ENCODE measurements around the gene COL19A1. TPM values are rescaled to one million over a fixed set of nuclear protein-coding genes. Genes with fewer than 3 reads are reported as not detected.

The COL19A1 gene
- total RNA-seq, 2 donors from 2014 or later: 1.4 to 1.5 TPM

DNA sequence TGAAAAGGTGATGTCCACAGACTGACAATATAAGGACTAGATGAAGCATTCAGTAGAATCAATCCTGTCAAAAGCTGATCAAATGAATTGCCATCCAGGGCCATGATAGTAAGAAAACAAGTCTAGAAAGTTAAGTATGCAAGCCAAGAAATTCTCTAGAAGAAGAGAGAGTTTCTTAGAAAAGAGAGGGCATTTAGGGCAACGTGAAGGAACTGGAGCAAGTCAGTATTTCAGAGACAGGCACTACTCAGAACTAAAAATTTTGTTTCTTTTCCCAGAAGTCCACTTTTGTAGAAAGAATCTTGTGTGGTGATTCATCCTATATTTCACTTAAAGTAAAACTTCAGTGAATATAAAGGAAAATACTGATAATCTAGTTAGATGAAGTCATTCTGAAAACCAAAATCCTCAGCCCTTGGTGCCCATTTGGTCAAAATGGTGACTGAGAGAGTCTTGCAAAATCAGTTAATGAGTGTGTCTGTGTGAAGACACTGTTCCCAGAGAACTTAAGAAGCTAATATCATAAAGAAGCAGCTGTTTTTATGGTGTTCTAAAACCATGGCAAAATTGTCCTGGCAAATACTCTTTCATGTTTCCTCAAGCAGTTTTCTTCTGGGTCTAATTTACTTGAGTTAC lies 82.2 kb downstream of the COL19A1 start:
- Histone ChIP-seq H3K4me3 (ENCODE audit: low read length) (no peak overlapping the region), H3K27me3 (ENCODE audit: control insufficient read depth, insufficient read depth, low read length, poor library complexity, severe bottlenecking) (no peaks in the 10 kb centered on the region), H3K4me1 (ENCODE audit: control insufficient read depth, insufficient read depth, low read length) (no peaks in the 10 kb centered on the region), H3K36me3 (ENCODE audit: control insufficient read depth, insufficient read depth, low read length) (no peaks in the 10 kb centered on the region), H3K27ac (ENCODE audit: low read depth, low read length) (no peak overlapping the region), H3K9me3 (ENCODE audit: control insufficient read depth, low read length) (no peaks in the 10 kb centered on the region), H3K9ac (ENCODE audit: extremely low read depth, low read length, poor library complexity, severe bottlenecking) (no peak overlapping the region)
- no peak overlapping the region for H3K27ac Mint-ChIP-seq
- H3K4me3 Mint-ChIP-seq: no peak overlapping the region
- TF ChIP-seq CTCF (conservative IDR thresholded peaks at IDR 0.05): no peak
- no peaks in the 10 kb centered on the region for H3K4me1 Mint-ChIP-seq
- no peaks in the 10 kb centered on the region for H3K9me3 Mint-ChIP-seq
- WGBS, 2 experiments (ENCODE audit: insufficient coverage in 1 of 2, insufficient read length in 1 of 2): 92 to 100% methylated on average over 1 of the region's 1 CpG
- no peaks in the 10 kb centered on the region for H3K27me3 Mint-ChIP-seq (ENCODE audit: insufficient read depth)
- DNase-seq: no peak
- H3K36me3 Mint-ChIP-seq (ENCODE audit: low read depth): no peaks in the 10 kb centered on the region

DNA sequence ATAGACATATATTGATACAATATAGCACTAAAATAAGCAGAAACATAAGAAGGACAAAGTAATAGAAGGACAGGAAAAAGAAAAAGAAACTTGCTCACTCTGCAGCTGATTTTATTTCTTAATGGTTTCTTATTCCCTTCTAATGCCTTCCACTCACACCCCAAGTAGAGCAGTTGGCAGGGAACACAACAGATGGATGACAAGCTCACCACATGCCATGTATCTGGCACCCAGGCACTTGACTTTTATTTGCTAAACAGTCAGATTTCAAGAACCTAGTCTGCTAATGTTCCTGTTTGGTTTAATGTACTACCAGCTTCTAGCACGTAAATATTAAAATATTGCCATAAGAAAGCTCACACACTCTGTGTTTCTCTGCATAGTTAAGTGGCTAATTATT lies 87.1 kb downstream of the COL19A1 start:
- H3K27ac ChIP-seq (ENCODE audit: low read depth, low read length): no peak overlapping the region
- TF ChIP-seq CTCF (conservative IDR thresholded peaks at IDR 0.05): no peak
- Mint-ChIP-seq H3K9me3 (no peaks in the 10 kb centered on the region), H3K4me3 (no peak overlapping the region), H3K36me3 (ENCODE audit: low read depth) (no peaks in the 10 kb centered on the region), H3K27ac (no peak overlapping the region), H3K4me1 (no peaks in the 10 kb centered on the region), H3K27me3 (ENCODE audit: insufficient read depth) (no peaks in the 10 kb centered on the region)
- no peaks in the 10 kb centered on the region for H3K36me3 ChIP-seq (ENCODE audit: control insufficient read depth, insufficient read depth, low read length)
- no peaks in the 10 kb centered on the region for H3K27me3 ChIP-seq (ENCODE audit: control insufficient read depth, insufficient read depth, low read length, poor library complexity, severe bottlenecking)
- no peaks in the 10 kb centered on the region for H3K9me3 ChIP-seq (ENCODE audit: control insufficient read depth, low read length)
- H3K4me1 ChIP-seq (ENCODE audit: control insufficient read depth, insufficient read depth, low read length): no peaks in the 10 kb centered on the region
- WGBS, 2 experiments (ENCODE audit: insufficient coverage in 1 of 2, insufficient read length in 1 of 2): 92% methylated on average over 1 of the region's 1 CpG; no CpG with 5 or more reads in 1 of the 2 experiments
- no peak overlapping the region for H3K9ac ChIP-seq (ENCODE audit: extremely low read depth, low read length, poor library complexity, severe bottlenecking)
- no peak for DNase-seq
- no peak overlapping the region for H3K4me3 ChIP-seq (ENCODE audit: low read length)

- Histone ChIP-seq H3K27me3 (ENCODE audit: control insufficient read depth, insufficient read depth, low read length, poor library complexity, severe bottlenecking) (no peaks in the 10 kb centered on the region), H3K27ac (ENCODE audit: low read depth, low read length) (no peak overlapping the region), H3K9me3 (ENCODE audit: control insufficient read depth, low read length) (no peaks in the 10 kb centered on the region), H3K9ac (ENCODE audit: extremely low read depth, low read length, poor library complexity, severe bottlenecking) (no peak overlapping the region), H3K4me1 (ENCODE audit: control insufficient read depth, insufficient read depth, low read length) (no peaks in the 10 kb centered on the region), H3K36me3 (ENCODE audit: control insufficient read depth, insufficient read depth, low read length) (no peaks in the 10 kb centered on the region), H3K4me3 (ENCODE audit: low read length) (no peak overlapping the region)
- no peak for DNase-seq
- H3K27me3 Mint-ChIP-seq (ENCODE audit: insufficient read depth): no peaks in the 10 kb centered on the region
- H3K36me3 Mint-ChIP-seq (ENCODE audit: low read depth): no peaks in the 10 kb centered on the region
- TF ChIP-seq CTCF (conservative IDR thresholded peaks at IDR 0.05): no peak
- no peak overlapping the region for H3K27ac Mint-ChIP-seq
- 100% methylated on average over 1 of the region's 1 CpG; no CpG with 5 or more reads in 1 of the 2 experiments for WGBS, 2 experiments (ENCODE audit: insufficient coverage in 1 of 2, insufficient read length in 1 of 2)
- H3K9me3 Mint-ChIP-seq: no peaks in the 10 kb centered on the region
- no peaks in the 10 kb centered on the region for H3K4me1 Mint-ChIP-seq
- H3K4me3 Mint-ChIP-seq: no peak overlapping the region
These were observed 88.4 kb downstream of the COL19A1 start for GRCh38 chr6:69954733-69955132.
